WI38 (cell line): Measurements from ENCODE around the gene PTPRG.

ENCODE experiments used
- H3K4me3 ChIP-seq: 2 replicates; pipeline ENCODE4 v1.5.1; 2011; ENCODE audit warnings: low read depth, mild to moderate bottlenecking, control low read depth, low read length
- CTCF ChIP-seq: IDR thresholded peaks from 2 replicates; pipeline ENCODE4 v1.5.1; 2012; ENCODE audit warnings: low read depth, mild to moderate bottlenecking, control low read depth, low read length

Gene PTPRG

GRCh38 chr3:61739640-61740039 lies 178.3 kb downstream of the PTPRG start:
- H3K4me3 ChIP-seq = no peak overlapping the region
- no peak for TF ChIP-seq CTCF

- no peak for TF ChIP-seq CTCF
- H3K4me3 ChIP-seq = no peak overlapping the region
Measured at GRCh38 chr3:61740494-61740893, 179.1 kb downstream of the PTPRG start.

- H3K4me3 ChIP-seq = no peak overlapping the region
- TF ChIP-seq CTCF = no peak
Measured at GRCh38 chr3:61741551-61741950, 180.2 kb downstream of the PTPRG start.

- no peak overlapping the region for H3K4me3 ChIP-seq
- TF ChIP-seq CTCF = no peak
Measured at GRCh38 chr3:61742006-61742405, 180.6 kb downstream of the PTPRG start.

GRCh38 chr3:61743067-61743466 lies 181.7 kb downstream of the PTPRG start:
- TF ChIP-seq CTCF = no peak
- H3K4me3 ChIP-seq = no peak overlapping the region

GRCh38 chr3:61743686-61744242 lies 182.4 kb downstream of the PTPRG start:
- TF ChIP-seq CTCF = no peak

GRCh38 chr3:61748288-61748687 lies 186.9 kb downstream of the PTPRG start:
- no peak overlapping the region for H3K4me3 ChIP-seq
- TF ChIP-seq CTCF = no peak

More at GRCh38 chr3:61743686-61744242, 182.4 kb downstream of the PTPRG start:
- no peak overlapping the region for H3K4me3 ChIP-seq
